Stimulated activated naive CD4-positive, alpha-beta T cell (primary cell): ENCODE data around the gene NBAS.
"Not testable (repeated sequence)": the region's sequence is repeated elsewhere in the genome, so short reads cannot be mapped to it uniquely, and the experiment has no call there.

ENCODE experiments used
- DNase-seq, 6 experiments: peaks; one replicate each; lab custom pipeline; 2025; lab: John Stamatoyannopoulos, UW

Gene NBAS

GRCh38 chr2:15260196-15260595, 300.9 kb downstream of the NBAS start:
- no peak for DNase-seq

- no peak for DNase-seq
These were observed 301.8 kb downstream of the NBAS start for GRCh38 chr2:15259356-15259756.

GRCh38 chr2:15258385-15258784, 302.7 kb downstream of the NBAS start:
- not testable (repeated sequence) for DNase-seq

- DNase-seq, result no peak
These were observed 307.3 kb downstream of the NBAS start for GRCh38 chr2:15253835-15254286.

- no peak for DNase-seq
These were observed 307.9 kb downstream of the NBAS start for GRCh38 chr2:15253247-15253646.

GRCh38 chr2:15251753-15252152, 309.4 kb downstream of the NBAS start:
- no peak for DNase-seq

- not testable (repeated sequence) for DNase-seq
These were observed 310.2 kb downstream of the NBAS start for GRCh38 chr2:15250946-15251345.

GRCh38 chr2:15246870-15247269, 314.3 kb downstream of the NBAS start:
- DNase-seq, result no peak

- no peak for DNase-seq
These were observed 317.4 kb downstream of the NBAS start for GRCh38 chr2:15243762-15244161.

GRCh38 chr2:15242936-15243461, 318.1 kb downstream of the NBAS start:
- DNase-seq, result no peak

- no peak for DNase-seq
These were observed 319.2 kb downstream of the NBAS start for GRCh38 chr2:15241929-15242328.

GRCh38 chr2:15241201-15241600, 319.9 kb downstream of the NBAS start:
- no peak for DNase-seq

- DNase-seq, result no peak
These were observed 323.1 kb downstream of the NBAS start for GRCh38 chr2:15238028-15238427.

GRCh38 chr2:15230599-15231192, 330.4 kb downstream of the NBAS start:
- DNase-seq, result no peak

- no peak for DNase-seq
These were observed 334.5 kb downstream of the NBAS start for GRCh38 chr2:15226661-15227060.

GRCh38 chr2:15225131-15225530, 336.0 kb downstream of the NBAS start:
- DNase-seq, result no peak

GRCh38 chr2:15224641-15225040, 336.5 kb downstream of the NBAS start:
- DNase-seq, result no peak

- DNase-seq, result no peak
These were observed 337.2 kb downstream of the NBAS start for GRCh38 chr2:15223887-15224286.

- no peak for DNase-seq
These were observed 338.3 kb downstream of the NBAS start for GRCh38 chr2:15222856-15223255.

- DNase-seq, result no peak
These were observed 340.5 kb downstream of the NBAS start for GRCh38 chr2:15220603-15221002.

- DNase-seq, result no peak
These were observed 342.6 kb downstream of the NBAS start for GRCh38 chr2:15218423-15219086.

- no peak for DNase-seq
These were observed 348.9 kb downstream of the NBAS start for GRCh38 chr2:15212249-15212648.

- not testable (repeated sequence) for DNase-seq
These were observed 350.6 kb downstream of the NBAS start for GRCh38 chr2:15210542-15210941.

- no peak for DNase-seq
These were observed 354.7 kb downstream of the NBAS start for GRCh38 chr2:15206419-15206818.
